Neural crest cell (in vitro differentiated cells): ENCODE data around the gene TSSK6. TPM values are rescaled to one million over a fixed set of nuclear protein-coding genes. Genes with fewer than 3 reads are reported as not detected.
"Not testable (repeated sequence)": the region's sequence is repeated elsewhere in the genome, so short reads cannot be mapped to it uniquely, and the experiment has no call there.

Experiments used
- DNase-seq: peaks from one replicate; pipeline ENCODE4 v3.0.0; 2021; ENCODE audit warnings: low read depth, mixed read lengths, low spot score
- H3K27ac Mint-ChIP-seq: one replicate; pipeline ENCODE4 v1.8.0; 2021; ENCODE audit warnings: mild to moderate bottlenecking, mixed read lengths; ENCODE audit not compliant: unreplicated experiment
- H3K27me3 Mint-ChIP-seq: 2 replicates; pipeline ENCODE4 v1.8.0; 2021; ENCODE audit warnings: low read depth, mild to moderate bottlenecking, mixed read lengths
- H3K36me3 Mint-ChIP-seq: 2 replicates; pipeline ENCODE4 v1.8.0; 2021; ENCODE audit warnings: low read depth, mild to moderate bottlenecking, mixed read lengths
- H3K4me1 Mint-ChIP-seq: 2 replicates; pipeline ENCODE4 v1.8.0; 2021; ENCODE audit warnings: mixed read lengths
- H3K4me3 Mint-ChIP-seq: one replicate; pipeline ENCODE4 v1.8.0; 2021; ENCODE audit warnings: mild to moderate bottlenecking, mixed read lengths
- H3K9me3 Mint-ChIP-seq: 2 replicates; pipeline ENCODE4 v1.8.0; 2021; ENCODE audit warnings: mixed read lengths
- CTCF ChIP-seq: fragments of 200-600 bp; sonication (generic); conservative IDR thresholded peaks from 2 replicates; pipeline ENCODE4 v1.5.0; 2021; ENCODE audit warnings: antibody characterized with exemption, mild to moderate bottlenecking
- total RNA-seq: library from RNA; stranded (reverse); gene quantifications from 2 replicates; pipeline ENCODE4 v1.2.1, GENCODE V29; 2021

The TSSK6 gene
- total RNA-seq, 1 donor from 2014 or later = 2.9 TPM

GRCh38 chr19:19480688-19481087, 34.7 kb downstream of the TSSK6 start:
- no peaks in the 10 kb centered on the region for H3K36me3 Mint-ChIP-seq
- no peak for DNase-seq
- no peaks in the 10 kb centered on the region for H3K9me3 Mint-ChIP-seq
- TF ChIP-seq CTCF = no peak
- peaks cover 15% of the 10 kb centered on the region for H3K4me1 Mint-ChIP-seq
- H3K27ac Mint-ChIP-seq = peak overlapping the region; percentile 81
- H3K4me3 Mint-ChIP-seq = no peak overlapping the region
- H3K27me3 Mint-ChIP-seq = no peaks in the 10 kb centered on the region

DNA sequence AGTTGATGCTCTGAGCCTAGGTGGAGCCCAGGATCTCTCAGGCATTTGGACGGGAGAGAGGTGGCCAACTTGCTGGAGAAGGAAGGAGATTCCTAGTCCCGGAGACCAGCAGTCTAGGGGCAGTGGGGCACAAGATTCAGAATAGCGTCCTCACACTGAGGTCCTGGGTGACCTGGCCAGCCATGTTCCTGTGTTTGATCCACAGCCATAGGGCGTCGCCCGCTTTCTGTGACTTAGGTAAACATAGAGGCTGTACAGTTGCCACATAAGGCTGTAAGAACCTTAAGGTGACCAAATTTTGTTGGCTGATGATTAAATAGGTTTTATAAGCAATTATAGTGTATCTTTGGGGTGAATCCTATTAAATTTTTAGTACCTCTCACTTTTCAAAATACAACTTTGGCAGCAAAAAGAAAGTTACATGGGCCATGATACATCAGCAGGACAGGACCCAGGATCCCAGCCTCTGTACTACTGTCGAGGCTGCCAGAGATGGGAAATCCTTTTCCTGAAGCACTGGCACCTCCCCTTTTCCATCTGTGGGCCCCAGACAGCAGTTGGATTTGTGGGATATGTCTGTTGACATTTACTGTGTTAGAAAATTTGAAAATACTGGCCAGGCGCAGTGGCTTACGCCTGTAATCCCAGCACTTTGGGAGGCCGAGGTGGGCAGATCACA, 37.5 kb downstream of the TSSK6 start:
- Mint-ChIP-seq H3K9me3 (no peaks in the 10 kb centered on the region), H3K27ac (peak overlapping the region; percentile 3), H3K4me1 (peaks cover 20% of the 10 kb centered on the region), H3K36me3 (peaks cover 3% of the 10 kb centered on the region), H3K4me3 (no peak overlapping the region), H3K27me3 (no peaks in the 10 kb centered on the region)
- TF ChIP-seq CTCF = no peak
- DNase-seq = no peak

GRCh38 chr19:19475849-19476828, 39.2 kb downstream of the TSSK6 start:
- Mint-ChIP-seq H3K4me3 (no peak overlapping the region), H3K9me3 (no peaks in the 10 kb centered on the region), H3K4me1 (peaks cover 15% of the 10 kb centered on the region), H3K27ac (peak overlapping the region; percentile 19), H3K27me3 (no peaks in the 10 kb centered on the region), H3K36me3 (peaks cover 3% of the 10 kb centered on the region)
- DNase-seq = no peak
- TF ChIP-seq CTCF = peak; percentile 46

- Mint-ChIP-seq H3K4me3 (no peak overlapping the region), H3K36me3 (peaks cover 8% of the 10 kb centered on the region), H3K9me3 (no peaks in the 10 kb centered on the region), H3K27me3 (no peaks in the 10 kb centered on the region), H3K27ac (peak overlapping the region; percentile 19), H3K4me1 (peaks cover 15% of the 10 kb centered on the region)
- DNase-seq = no peak
- no peak for TF ChIP-seq CTCF
Measured at GRCh38 chr19:19475015-19475765, 40.2 kb downstream of the TSSK6 start.

DNA sequence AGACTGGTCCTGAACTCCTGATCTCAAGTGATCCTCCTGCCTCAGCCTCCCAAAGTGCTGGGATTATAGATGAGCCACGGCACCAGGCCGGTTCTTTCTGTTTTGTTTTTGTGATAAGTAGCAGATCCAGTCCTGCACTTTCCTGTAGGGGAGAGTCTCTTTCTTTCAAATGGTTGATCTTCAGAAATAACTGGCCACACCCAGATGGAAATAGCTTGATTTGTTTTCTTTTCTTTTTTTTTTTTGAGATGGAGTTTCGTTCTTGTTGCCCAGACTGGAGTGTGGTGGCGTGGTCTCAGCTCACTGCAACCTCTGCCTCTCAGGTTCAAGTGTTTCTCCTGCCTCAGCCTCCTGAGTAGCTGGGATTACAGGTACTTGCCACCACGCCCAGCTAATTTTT, 43.2 kb downstream of the TSSK6 start:
- Mint-ChIP-seq H3K9me3 (peaks cover 13% of the 10 kb centered on the region), H3K36me3 (peaks cover 30% of the 10 kb centered on the region), H3K4me1 (peaks cover 12% of the 10 kb centered on the region)
- not testable (repeated sequence) for H3K27ac Mint-ChIP-seq, H3K27me3 Mint-ChIP-seq, H3K4me3 Mint-ChIP-seq, DNase-seq
